Small intestine (tissue), 7 donors: ENCODE measurements around the gene PPP1R2. TPM values are rescaled to one million over a fixed set of nuclear protein-coding genes. Genes with fewer than 3 reads are reported as not detected.

ENCODE experiments used
- DNase-seq, 2 donors: peaks; one replicate each; pipeline versions ENCODE4 v3.0.0 to v3.0.0-alpha.2; 2013
- FAIRE-seq: peaks from 2 replicates; lab custom pipeline; 2012; peaks lifted over from hg19 to GRCh38; lab: Jason Lieb, UNC
- H3K27ac ChIP-seq, 3 donors: one replicate each; pipeline ENCODE4 v1.5.1; 2013; ENCODE audit warnings: low read length in 2 of 3, mild to moderate bottlenecking in 2 of 3, control low read depth in 1 of 3, inconsistent platforms in 1 of 3, low read depth in 1 of 3, moderate library complexity in 1 of 3
- H3K27me3 ChIP-seq, 3 donors: one replicate each; pipeline ENCODE4 v1.6.1; 2013; ENCODE audit warnings: low read length in 3 of 3, inconsistent platforms in 1 of 3; ENCODE audit not compliant: control insufficient read depth in 3 of 3, insufficient read depth in 3 of 3
- H3K36me3 ChIP-seq, 3 donors: one replicate each; pipeline ENCODE4 v1.6.1; 2013; ENCODE audit warnings: low read length in 3 of 3, inconsistent platforms in 1 of 3, low read depth in 1 of 3, mild to moderate bottlenecking in 1 of 3, moderate library complexity in 1 of 3; ENCODE audit not compliant: control insufficient read depth in 3 of 3, insufficient read depth in 2 of 3
- H3K4me1 ChIP-seq, 3 donors: one replicate each; pipeline ENCODE4 v1.6.1; 2013; ENCODE audit warnings: low read length in 2 of 3, inconsistent platforms in 1 of 3, low read depth in 1 of 3, mild to moderate bottlenecking in 1 of 3, moderate library complexity in 1 of 3; ENCODE audit not compliant: control insufficient read depth in 3 of 3, insufficient read depth in 2 of 3
- H3K4me3 ChIP-seq, 3 donors: one replicate each; pipeline ENCODE4 v1.5.1; 2013; ENCODE audit warnings: low read length in 3 of 3, control low read depth in 1 of 3, inconsistent platforms in 1 of 3, low read depth in 1 of 3, mild to moderate bottlenecking in 1 of 3, moderate library complexity in 1 of 3
- H3K9me3 ChIP-seq, 2 donors: one replicate each; pipeline ENCODE4 v1.6.1; 2013; ENCODE audit warnings: low read depth in 1 of 2, low read length in 1 of 2; ENCODE audit not compliant: control insufficient read depth in 2 of 2, insufficient read depth in 1 of 2
- WGBS, 3 donors: extraction: QIAGEN DNeasy Blood & Tissue Kit; methylation state at CpG; one replicate each; pipeline ENCODE4 v1.1.7; 2013; 5-methylcytosine and 5-hydroxymethylcytosine counted together
- polyA plus RNA-seq, 4 donors: library from polyadenylated mRNA; stranded (reverse) in 3 of 4; unstranded in 1 of 4; fragments of 200-250 nt in 3 of 4; fragments of 120-200 nt in 1 of 4; gene quantifications; one replicate each; pipeline versions ENCODE4 v1.2.1 to v1.2.3, GENCODE V29; 2013
- donor health status: healthy with polysubstance abuse.
- donor health status: control.
- donor health status: control.
- donor health status: Bipolar disorder and iron deficiency.
- donor health status: healthy.

PPP1R2 gene
- polyA plus RNA-seq, 4 donors: 32.7 to 55.1 (median 33.5) TPM

GRCh38 chr3:195551381-195551978 is 8.4 kb upstream of the PPP1R2 start:
- Histone ChIP-seq H3K4me1 (peaks cover 6 to 43% (median 11%) of the 10 kb centered on the region in 3 donors), H3K27ac (peak overlapping the region in 2 of 3 donors; percentile 52 to 67), H3K4me3 (no peak overlapping the region), H3K9me3 (no peaks in the 10 kb centered on the region), H3K36me3 (no peaks in the 10 kb centered on the region), H3K27me3 (no peaks in the 10 kb centered on the region)
- WGBS, 3 donors: 41 to 49% (median 48%) methylated on average over 7 of the region's 7 CpGs
- DNase-seq (no peak), FAIRE-seq (no peak)

GRCh38 chr3:195550723-195551122 is 7.6 kb upstream of the PPP1R2 start:
- Histone ChIP-seq H3K4me3 (no peak overlapping the region), H3K4me1 (peaks cover 8 to 48% (median 15%) of the 10 kb centered on the region in 3 donors), H3K27ac (peak overlapping the region; percentile 8 to 67 (median 24)), H3K36me3 (no peaks in the 10 kb centered on the region), H3K9me3 (no peaks in the 10 kb centered on the region), H3K27me3 (no peaks in the 10 kb centered on the region)
- DNase-seq (peak; percentile 38 to 53), FAIRE-seq (no peak)
- WGBS, 3 donors: 7 to 26% (median 8%) methylated on average over 4 of the region's 4 CpGs

- Histone ChIP-seq H3K4me1 (peaks cover 8 to 48% (median 16%) of the 10 kb centered on the region in 3 donors), H3K27me3 (no peaks in the 10 kb centered on the region), H3K36me3 (no peaks in the 10 kb centered on the region), H3K27ac (peak overlapping the region in 2 of 3 donors; percentile 8 to 85), H3K9me3 (no peaks in the 10 kb centered on the region), H3K4me3 (no peak overlapping the region)
- peak; percentile 56 to 62 for DNase-seq
- FAIRE-seq: no peak
- WGBS, 3 donors: 37 to 48% (median 38%) methylated on average over 9 of the region's 9 CpGs
Observed at GRCh38 chr3:195549931-195550519, 6.9 kb upstream of the PPP1R2 start.

- no peak for FAIRE-seq
- peaks cover 8 to 54% (median 16%) of the 10 kb centered on the region in 3 donors for H3K4me1 ChIP-seq
- WGBS, 3 donors: 40 to 51% (median 44%) methylated on average over 2 of the region's 2 CpGs
Observed at GRCh38 chr3:195548987-195549386, 5.9 kb upstream of the PPP1R2 start.

GRCh38 chr3:195548501-195548900 is 5.4 kb upstream of the PPP1R2 start:
- DNase-seq (peak; percentile 51 to 69), FAIRE-seq (no peak)
- Histone ChIP-seq H3K4me1 (peaks cover 8 to 58% (median 16%) of the 10 kb centered on the region in 3 donors), H3K27ac (peak overlapping the region in 2 of 3 donors; percentile 36 to 60), H3K36me3 (no peaks in the 10 kb centered on the region), H3K27me3 (no peaks in the 10 kb centered on the region), H3K4me3 (no peak overlapping the region), H3K9me3 (no peaks in the 10 kb centered on the region)

More at GRCh38 chr3:195548987-195549386, 5.9 kb upstream of the PPP1R2 start:
- peak; percentile 39 to 53 for DNase-seq
- Histone ChIP-seq H3K9me3 (no peaks in the 10 kb centered on the region), H3K27me3 (no peaks in the 10 kb centered on the region), H3K4me3 (no peak overlapping the region), H3K27ac (peak overlapping the region; percentile 28 to 60 (median 60)), H3K36me3 (no peaks in the 10 kb centered on the region)

GRCh38 chr3:195548006-195548405 is 4.9 kb upstream of the PPP1R2 start:
- H3K4me1 ChIP-seq: peaks cover 8 to 58% (median 16%) of the 10 kb centered on the region in 3 donors
- H3K36me3 ChIP-seq: no peaks in the 10 kb centered on the region
- FAIRE-seq (no peak), DNase-seq (peak in 1 of 2 donors; percentile 62)
- H3K9me3 ChIP-seq: no peaks in the 10 kb centered on the region
- WGBS, 3 donors: 25 to 55% (median 39%) methylated on average over 8 of the region's 8 CpGs
- H3K27ac ChIP-seq: peak overlapping the region in 1 of 3 donors; percentile 60
- no peaks in the 10 kb centered on the region for H3K27me3 ChIP-seq
- H3K4me3 ChIP-seq: no peak overlapping the region

GRCh38 chr3:195546130-195546560 is 3.0 kb upstream of the PPP1R2 start:
- Histone ChIP-seq H3K27me3 (no peaks in the 10 kb centered on the region), H3K36me3 (no peaks in the 10 kb centered on the region), H3K4me3 (no peak overlapping the region), H3K27ac (peak overlapping the region in 2 of 3 donors; percentile 62 to 82), H3K4me1 (peaks cover 8 to 52% (median 13%) of the 10 kb centered on the region in 3 donors), H3K9me3 (no peaks in the 10 kb centered on the region)
- no peak for FAIRE-seq
- WGBS, 3 donors: 32 to 48% (median 44%) methylated on average over 4 of the region's 4 CpGs
- peak in 1 of 2 donors; percentile 24 for DNase-seq

GRCh38 chr3:195544634-195545033 is 1.5 kb upstream of the PPP1R2 start:
- H3K27ac ChIP-seq: peak overlapping the region in 1 of 3 donors; percentile 81

More at GRCh38 chr3:195544634-195545033, 1.5 kb upstream of the PPP1R2 start:
- WGBS, 3 donors: 71 to 84% (median 75%) methylated on average over 3 of the region's 3 CpGs
- no peak overlapping the region for H3K4me3 ChIP-seq
- no peaks in the 10 kb centered on the region for H3K9me3 ChIP-seq
- H3K36me3 ChIP-seq: no peaks in the 10 kb centered on the region
- peaks cover 11 to 44% (median 12%) of the 10 kb centered on the region in 3 donors for H3K4me1 ChIP-seq
- FAIRE-seq: no peak
- no peak for DNase-seq
- H3K27me3 ChIP-seq: no peaks in the 10 kb centered on the region
